Fibroblast of the conjunctiva (primary cell): ENCODE data around the gene TBL1X.

Source experiments
- DNase-seq: peaks from one replicate; pipeline ENCODE4 v3.0.0-alpha.2; 2010; ENCODE audit warnings: low read depth

TBL1X gene

GRCh38 chrX:9586992-9587392 is 122.1 kb downstream of the TBL1X start:
- no peak for DNase-seq

DNA sequence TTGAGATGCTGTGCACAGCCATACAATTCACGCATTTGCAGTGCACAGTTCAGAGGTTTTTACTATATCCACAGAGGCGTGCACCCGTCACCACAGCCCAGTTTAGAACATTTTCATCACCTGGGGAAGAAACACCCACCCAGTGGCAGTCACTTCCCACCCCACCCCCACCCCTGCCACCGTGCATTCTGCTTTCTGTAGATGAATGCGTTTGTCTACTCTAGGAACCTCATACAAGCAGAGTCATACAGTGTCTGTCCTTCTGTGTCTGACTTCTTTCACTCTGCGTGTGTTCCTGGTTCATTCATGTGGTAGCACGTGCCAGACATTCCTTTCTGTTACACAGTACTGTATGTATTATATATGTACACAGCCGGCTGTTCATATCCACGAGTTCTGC is 122.8 kb downstream of the TBL1X start:
- no peak for DNase-seq

GRCh38 chrX:9591496-9591895 is 126.6 kb downstream of the TBL1X start:
- DNase-seq: no peak

- DNase-seq: no peak
Measured at GRCh38 chrX:9593756-9594155, 128.9 kb downstream of the TBL1X start.

GRCh38 chrX:9595174-9595573 is 130.3 kb downstream of the TBL1X start:
- no peak for DNase-seq

DNA sequence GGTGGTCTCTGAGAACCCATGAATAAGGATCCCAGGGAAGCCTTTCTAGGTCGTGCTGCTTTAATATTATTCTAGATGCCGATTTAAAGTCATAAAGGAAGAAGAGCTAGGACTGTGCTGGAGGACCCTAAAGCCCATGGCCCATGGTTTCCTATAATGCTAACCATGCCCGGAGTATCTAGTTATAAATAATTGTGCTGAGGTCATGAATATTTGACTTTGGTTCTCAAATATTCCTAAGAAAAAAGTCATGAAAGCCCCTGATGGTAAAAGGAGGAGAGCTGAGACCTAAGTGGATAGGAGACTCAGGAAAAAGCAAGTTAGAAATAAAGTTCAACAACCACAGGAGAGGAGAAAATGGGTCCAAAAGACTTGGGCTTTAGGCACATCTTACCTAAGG is 132.0 kb downstream of the TBL1X start:
- no peak for DNase-seq

- DNase-seq: no peak
Measured at GRCh38 chrX:9597361-9598035, 132.6 kb downstream of the TBL1X start.

DNA sequence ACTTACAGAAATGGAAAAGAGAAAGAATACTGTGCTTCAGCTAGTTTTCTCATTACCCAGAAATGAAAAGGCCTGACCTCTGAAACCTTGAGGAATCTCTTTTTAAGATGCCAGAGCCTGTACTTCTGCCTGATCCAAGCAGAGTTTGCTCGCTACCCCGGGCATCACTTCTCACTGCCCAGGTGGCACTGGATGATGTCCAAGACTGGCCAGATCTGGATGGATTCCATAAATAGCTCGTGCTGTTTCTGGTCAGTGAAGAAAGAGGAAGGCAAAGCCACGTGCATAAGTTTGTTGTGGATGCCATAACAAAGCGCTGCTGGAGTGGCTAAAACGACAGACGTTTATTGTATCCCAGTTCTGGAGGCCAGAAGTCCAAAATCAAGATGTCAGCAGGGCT is 133.5 kb downstream of the TBL1X start:
- no peak for DNase-seq

DNA sequence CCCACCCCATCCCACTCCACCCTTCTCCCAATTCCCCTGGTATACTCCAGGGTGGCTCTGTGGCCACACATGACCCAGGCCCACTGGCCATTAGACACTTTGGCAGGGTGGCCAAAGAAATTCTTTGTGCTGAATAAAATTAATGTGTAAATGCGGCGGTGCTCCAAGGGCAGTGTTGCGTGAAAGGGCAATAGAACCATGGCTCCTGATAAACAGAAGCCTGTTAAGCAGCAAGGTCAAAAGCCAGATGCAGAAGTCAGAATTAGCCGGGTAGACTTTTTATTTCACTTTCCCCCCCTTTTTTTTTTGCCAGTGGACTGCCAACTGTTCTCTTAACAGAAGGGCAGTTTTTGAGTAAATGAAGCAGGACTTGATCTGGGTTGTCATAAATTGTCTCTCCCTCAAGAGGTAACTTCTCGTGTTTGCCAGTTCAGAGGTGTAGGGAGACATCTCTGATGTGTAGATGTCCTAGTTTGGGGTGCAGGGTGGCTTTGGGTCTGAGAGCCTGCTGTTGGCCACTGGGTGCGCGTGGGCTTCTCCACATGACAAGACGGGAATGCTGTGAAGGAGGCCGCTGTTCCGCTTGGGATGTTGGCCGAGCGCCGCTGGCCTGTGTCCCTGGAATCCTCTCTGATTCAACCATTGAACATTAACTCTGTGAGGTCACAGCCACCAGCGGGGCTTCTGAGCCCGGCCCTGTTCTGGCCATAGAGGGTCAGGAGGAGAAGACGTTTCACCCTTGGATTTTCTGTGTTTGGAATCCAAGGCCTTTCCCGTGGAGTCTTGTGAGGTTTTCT is 139.5 kb downstream of the TBL1X start:
- DNase-seq: no peak

- no peak for DNase-seq
Measured at GRCh38 chrX:9604908-9605306, 140.0 kb downstream of the TBL1X start.

DNA sequence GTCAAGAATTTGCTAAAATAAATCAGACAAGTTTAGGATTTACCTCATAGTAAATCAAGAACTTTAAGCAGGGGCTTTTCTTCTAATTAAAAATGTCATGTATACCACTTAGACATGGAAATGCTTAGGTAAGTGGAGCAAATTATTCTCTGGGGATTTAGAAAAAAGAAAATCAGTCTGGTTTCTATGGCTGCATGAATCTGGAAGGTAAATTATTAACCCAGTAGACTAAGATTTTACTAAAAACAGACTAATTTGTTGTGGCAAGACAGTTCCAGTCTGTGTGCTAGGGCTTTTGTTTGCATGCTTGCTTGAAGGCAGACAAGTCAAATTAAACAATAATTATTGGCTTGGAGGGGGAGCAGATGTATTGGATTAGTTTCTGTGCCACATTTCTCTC is 140.6 kb downstream of the TBL1X start:
- no peak for DNase-seq

DNA sequence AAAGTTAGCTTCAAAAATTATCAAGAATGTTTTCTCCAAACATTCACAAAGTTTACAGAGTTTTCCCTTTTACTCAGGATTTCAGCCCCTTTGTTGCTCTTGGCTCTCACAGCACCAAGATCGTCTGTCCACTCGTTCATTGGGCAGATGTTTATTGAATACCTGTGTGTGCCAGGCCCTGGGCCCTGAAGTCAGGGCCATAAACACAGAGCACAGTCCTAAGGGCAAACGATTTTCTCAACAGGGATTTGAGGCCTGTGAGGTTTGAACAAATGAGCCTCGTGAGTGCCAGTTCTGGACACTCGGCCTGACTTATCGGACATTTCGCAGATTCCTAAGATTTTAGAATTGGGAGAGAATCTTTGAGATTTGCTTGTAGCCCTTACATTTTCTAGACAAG is 142.1 kb downstream of the TBL1X start:
- DNase-seq: no peak

- DNase-seq: no peak
Measured at GRCh38 chrX:9609499-9609898, 144.6 kb downstream of the TBL1X start.

DNA sequence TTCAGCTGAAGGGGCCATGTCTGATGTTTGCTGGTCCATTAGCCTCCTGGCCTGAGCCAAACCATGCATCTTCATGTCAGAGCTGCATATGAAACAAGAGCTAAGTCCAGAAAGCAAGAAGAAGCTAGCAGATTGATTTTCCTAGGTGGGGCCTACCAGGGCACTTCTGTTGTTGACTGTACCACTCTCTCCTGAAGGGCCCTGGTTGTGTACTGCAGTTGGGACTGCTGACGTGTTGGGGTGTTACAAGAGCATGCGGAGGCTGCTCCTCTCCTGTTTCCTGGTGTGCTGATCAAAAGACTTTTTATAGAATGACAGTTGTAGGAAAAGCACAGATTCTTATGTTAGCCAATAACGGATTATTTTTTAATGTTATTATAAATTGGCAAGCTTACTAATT is 145.1 kb downstream of the TBL1X start:
- no peak for DNase-seq

- DNase-seq: no peak
Measured at GRCh38 chrX:9610771-9611392, 146.0 kb downstream of the TBL1X start.

- no peak for DNase-seq
Measured at GRCh38 chrX:9611436-9612145, 146.7 kb downstream of the TBL1X start.

DNA sequence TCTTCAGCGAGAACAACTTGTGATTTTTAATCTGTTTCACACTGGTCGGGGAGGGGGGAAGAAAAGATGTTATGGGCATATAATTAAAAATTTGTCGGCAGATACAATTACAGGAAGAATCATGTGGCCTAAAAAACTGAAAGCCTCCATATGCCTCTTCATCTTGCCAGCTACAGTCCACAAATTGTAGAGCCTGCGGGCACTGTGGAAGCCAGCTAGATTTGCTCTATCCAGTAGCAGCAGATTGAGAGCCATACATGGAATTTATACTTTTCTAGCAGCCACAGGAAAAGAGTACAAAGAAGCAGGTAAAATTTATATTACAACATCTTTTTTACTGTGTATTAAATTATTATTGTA is 147.3 kb downstream of the TBL1X start:
- DNase-seq: no peak

GRCh38 chrX:9614016-9614415 is 149.2 kb downstream of the TBL1X start:
- DNase-seq: no peak

GRCh38 chrX:9619133-9619532 is 154.3 kb downstream of the TBL1X start:
- DNase-seq: no peak

DNA sequence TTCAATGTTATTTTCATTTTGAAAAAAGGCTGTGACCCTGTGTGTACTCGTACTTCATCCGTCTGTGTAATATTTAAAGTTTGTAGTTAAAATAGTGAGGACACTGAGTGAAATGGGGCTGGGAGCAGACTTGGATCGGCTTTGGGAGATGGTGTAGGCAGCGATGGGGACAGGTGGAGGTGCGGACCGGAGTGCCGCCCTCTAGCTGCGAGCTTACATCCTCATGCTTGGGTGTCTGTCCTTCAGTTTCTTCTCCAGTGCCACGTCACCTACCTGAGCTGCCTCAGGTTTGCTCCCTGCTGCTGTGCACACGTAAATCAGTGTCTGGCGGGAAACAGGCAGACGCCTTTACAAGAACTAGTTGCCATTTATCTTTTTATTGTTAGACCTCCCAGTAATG is 154.7 kb downstream of the TBL1X start:
- DNase-seq: no peak

DNA sequence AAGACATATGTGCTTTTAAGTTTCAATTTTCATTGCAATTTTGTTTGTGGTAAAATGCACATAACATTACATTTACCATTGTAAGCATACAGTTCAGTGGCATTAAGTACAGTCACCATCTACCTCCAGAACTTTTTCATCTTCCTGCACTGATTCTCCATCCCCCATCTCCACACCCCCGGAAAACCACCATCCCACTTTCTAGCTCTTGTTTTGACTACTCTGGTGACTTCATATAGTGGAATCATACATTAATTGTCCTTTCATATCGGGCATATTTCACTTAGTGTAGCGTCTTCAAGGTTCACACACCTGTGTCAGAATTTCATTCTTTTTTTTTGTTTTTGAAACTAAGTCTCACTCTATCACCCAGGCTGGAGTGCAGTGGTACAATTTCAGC is 157.3 kb downstream of the TBL1X start:
- no peak for DNase-seq

GRCh38 chrX:9626379-9626778 is 161.5 kb downstream of the TBL1X start:
- no peak for DNase-seq

- DNase-seq: no peak
Measured at GRCh38 chrX:9627922-9628321, 163.1 kb downstream of the TBL1X start.
